Measurements from ENCODE around the gene ACOXL.

Gene ACOXL

DNA sequence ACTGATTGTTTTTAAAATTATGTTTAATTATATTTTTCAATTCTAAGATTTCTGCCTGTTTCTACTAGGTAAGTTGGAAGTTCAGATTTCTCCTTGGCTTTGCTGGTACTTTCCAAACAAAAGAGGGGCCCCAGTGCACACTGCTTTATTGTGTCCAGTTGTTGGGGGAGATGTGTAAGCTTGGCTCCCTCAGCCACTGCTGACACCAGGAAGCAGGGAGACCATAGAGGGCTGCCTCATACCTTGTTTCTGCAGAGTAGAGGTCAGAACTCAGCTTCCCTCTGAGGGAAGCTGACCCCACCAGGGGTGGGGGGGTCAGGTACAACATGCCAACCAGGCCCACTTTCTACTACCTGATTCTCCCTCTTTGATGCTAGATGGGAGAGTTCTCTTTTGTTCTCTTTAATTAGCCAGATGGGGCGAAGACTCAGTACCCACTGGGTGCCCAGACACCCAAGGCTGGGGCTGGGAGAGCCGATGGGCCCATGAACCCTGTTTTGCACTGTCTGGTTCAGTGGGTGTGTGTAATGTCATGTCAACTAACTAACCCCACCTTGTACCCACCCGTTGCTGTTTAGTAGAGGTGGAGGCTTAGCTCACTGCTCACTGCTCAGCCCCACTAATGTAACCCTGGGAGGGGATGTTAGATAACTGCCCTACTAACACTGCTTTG lies 403.0 kb downstream of the ACOXL start:
- TF ChIP-seq CTCF (IDR thresholded peaks at IDR 0.05) = no peak

GRCh38 chr2:111135910-111136297 lies 403.5 kb downstream of the ACOXL start:
- TF ChIP-seq CTCF (IDR thresholded peaks at IDR 0.05) = no peak

GRCh38 chr2:111138839-111139238 lies 406.5 kb downstream of the ACOXL start:
- no peak for TF ChIP-seq CTCF (IDR thresholded peaks at IDR 0.05)

GRCh38 chr2:111139637-111140317 lies 407.4 kb downstream of the ACOXL start:
- TF ChIP-seq CTCF (IDR thresholded peaks at IDR 0.05) = no peak

- TF ChIP-seq CTCF (IDR thresholded peaks at IDR 0.05) = no peak
Observed at GRCh38 chr2:111140815-111141214, 408.4 kb downstream of the ACOXL start.

DNA sequence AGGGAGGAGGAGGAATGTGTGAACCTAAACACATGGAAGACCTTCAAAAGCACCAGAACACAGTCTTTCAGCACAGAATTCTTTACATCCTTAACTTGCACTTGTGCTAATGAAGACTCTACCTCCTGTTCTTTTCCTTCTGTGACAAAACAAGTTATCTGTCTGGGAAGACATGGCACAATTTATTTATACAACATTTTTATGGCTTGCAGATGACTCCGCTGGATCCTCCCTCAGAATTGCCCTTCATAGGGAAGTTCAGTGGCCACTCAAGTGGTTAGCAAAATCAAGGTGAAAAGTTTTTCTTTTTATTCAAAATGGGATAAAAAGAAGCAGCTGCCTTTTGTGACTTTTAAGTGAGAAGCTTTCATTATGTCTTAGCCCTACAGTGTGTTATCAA lies 409.7 kb downstream of the ACOXL start:
- TF ChIP-seq CTCF (IDR thresholded peaks at IDR 0.05) = no peak

- TF ChIP-seq CTCF (IDR thresholded peaks at IDR 0.05) = no peak
Observed at GRCh38 chr2:111143107-111143842, 410.9 kb downstream of the ACOXL start.

Data from LNCAP (cell line).